Measurements from ENCODE around the gene TXNL4B. TPM values are rescaled to one million over a fixed set of nuclear protein-coding genes. Genes with fewer than 3 reads are reported as not detected.

The TXNL4B gene
- total and polyA plus RNA-seq, 9 of the 15 experiments (the other 6 are each of a cell fraction or from before 2014, with no cell fraction given), result 11.9 to 38.0 (median 22.3) TPM

DNA sequence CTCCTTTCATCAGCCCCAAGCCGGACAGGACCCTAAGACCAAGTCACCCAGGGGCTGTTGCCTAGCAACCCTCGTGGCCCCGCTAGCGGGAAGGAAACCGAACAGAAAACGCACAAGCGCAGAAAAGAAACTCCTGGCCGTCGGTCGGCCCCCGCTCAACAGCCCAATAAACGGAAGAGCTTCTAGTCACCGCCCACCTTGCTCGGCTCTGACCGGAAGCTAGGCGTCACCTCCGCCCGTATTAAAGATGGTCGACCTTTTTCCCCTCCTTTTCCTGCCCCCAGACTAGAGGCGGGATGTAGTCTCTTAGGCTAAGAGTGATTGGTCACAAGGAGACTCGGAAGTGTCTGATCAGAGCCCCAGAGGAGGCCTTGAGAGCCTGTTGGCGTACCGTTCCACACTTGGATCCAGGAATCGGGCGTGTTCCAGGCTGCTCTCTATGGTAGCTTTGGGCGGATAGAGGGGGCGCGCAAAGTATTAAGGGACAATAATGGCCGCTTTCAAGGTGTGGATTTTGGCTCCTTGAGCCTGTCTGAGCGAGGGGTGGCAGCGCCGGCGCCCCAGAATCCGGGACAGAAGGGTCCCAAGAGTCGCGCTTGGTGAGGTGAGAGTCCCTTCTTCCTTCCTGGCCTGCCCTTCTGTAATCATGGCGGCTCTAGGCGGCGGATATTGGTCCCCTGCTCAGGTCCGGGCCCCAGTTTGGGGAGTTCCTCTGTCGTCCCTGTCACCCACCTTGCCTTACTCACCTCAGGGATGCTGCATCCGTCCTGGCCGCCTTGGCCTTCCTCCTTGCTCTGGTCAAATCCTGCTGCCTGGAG is at the start of gene TXNL4B, which contains the start of gene DHX38 (continued):
- TF ChIP-seq SMC3 (conservative IDR thresholded peaks at IDR 0.05; ENCODE audit: insufficient read depth, low read depth, low read length) (no peak), CBX3 (IDR thresholded peaks at IDR 0.05; ENCODE audit: borderline replicate concordance in 1 of 2, low read length in 2 of 2) (peak in 1 of 2 experiments; percentile 26; a peak in 1 of 3 replicates), ZNF609 (CRISPR knock-in tag; IDR thresholded peaks at IDR 0.05; ENCODE audit: borderline replicate concordance) (no peak), BRF2 (IDR thresholded peaks at IDR 0.05; ENCODE audit: borderline replicate concordance, insufficient read depth, insufficient read length) (no peak), UBTF (IDR thresholded peaks at IDR 0.05; ENCODE audit: borderline replicate concordance in 1 of 2, low read depth in 2 of 2, low read length in 2 of 2) (0 out of 4 replicates have a peak, but pooled peaks of 1 of the 2 experiments have one; percentile 22), ZNF174 (CRISPR knock-in tag; IDR thresholded peaks at IDR 0.05) (no peak), SNIP1 (IDR thresholded peaks at IDR 0.05; ENCODE audit: low read depth) (peak; percentile 79), E2F8 (IDR thresholded peaks at IDR 0.05; ENCODE audit: low read depth, partially characterized antibody) (peak; percentile 96), SMAD2 (IDR thresholded peaks at IDR 0.05; ENCODE audit: low read depth, low read length) (no peak)
- TF ChIP-seq, protein P1, sequence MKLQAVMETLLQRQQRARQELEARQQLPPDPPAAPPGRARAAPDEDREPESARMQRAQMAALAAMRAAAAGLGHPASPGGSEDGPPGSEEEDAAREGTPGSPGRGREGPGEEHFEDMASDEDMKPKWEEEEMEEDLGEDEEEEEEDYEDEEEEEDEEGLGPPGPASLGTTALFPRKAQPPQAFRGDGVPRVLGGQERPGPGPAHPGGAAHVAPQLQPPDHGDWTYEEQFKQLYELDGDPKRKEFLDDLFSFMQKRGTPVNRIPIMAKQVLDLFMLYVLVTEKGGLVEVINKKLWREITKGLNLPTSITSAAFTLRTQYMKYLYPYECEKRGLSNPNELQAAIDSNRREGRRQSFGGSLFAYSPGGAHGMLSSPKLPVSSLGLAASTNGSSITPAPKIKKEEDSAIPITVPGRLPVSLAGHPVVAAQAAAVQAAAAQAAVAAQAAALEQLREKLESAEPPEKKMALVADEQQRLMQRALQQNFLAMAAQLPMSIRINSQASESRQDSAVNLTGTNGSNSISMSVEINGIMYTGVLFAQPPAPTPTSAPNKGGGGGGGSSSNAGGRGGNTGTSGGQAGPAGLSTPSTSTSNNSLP (IDR thresholded peaks at IDR 0.05; ENCODE audit: borderline replicate concordance, low read depth, low read length), result peak; percentile 47; the same call in 1 of the 2 replicates
